Measurements from ENCODE around the gene HBA1.
"Not testable (repeated sequence)": the region's sequence is repeated elsewhere in the genome, so short reads cannot be mapped to it uniquely, and the experiment has no call there.

GRCh38 chr16:176006-176405 is 474 bp upstream of the HBA1 start:
- TF ChIP-seq CTCF (IDR thresholded peaks at IDR 0.05; ENCODE audit: poor library complexity, severe bottlenecking); EZH2 (IDR thresholded peaks at IDR 0.05; ENCODE audit: borderline replicate concordance, insufficient read depth, low read length, poor library complexity, severe bottlenecking): not testable (repeated sequence)

Data from neural cell (in vitro differentiated cells).